AG08396 (cell line): Measurements from ENCODE around the gene NFXL1.

ENCODE experiments used
- DNase-seq: peaks from one replicate; pipeline ENCODE4 v3.0.0; 2012; ENCODE audit warnings: low spot score, mixed read lengths

The NFXL1 gene

DNA sequence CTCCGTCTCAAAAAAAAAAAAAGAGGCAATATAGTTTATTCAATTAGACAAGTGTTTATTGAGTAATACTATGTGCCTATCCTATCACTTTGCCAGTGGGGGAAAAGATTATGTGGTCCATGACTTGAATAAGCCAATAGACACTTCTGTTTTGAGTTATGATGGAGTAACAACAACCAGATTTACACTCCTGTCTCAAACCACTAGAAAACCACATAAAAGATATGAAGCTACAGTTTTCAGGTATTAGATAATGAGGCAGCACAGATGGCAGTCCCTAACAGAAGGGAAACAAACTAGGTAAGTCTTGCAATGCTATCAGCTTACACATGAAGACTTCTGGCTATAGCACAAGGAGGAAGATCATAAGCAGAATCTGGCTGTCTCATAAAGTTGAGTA lies 22.5 kb downstream of the NFXL1 start:
- DNase-seq, result no peak

DNA sequence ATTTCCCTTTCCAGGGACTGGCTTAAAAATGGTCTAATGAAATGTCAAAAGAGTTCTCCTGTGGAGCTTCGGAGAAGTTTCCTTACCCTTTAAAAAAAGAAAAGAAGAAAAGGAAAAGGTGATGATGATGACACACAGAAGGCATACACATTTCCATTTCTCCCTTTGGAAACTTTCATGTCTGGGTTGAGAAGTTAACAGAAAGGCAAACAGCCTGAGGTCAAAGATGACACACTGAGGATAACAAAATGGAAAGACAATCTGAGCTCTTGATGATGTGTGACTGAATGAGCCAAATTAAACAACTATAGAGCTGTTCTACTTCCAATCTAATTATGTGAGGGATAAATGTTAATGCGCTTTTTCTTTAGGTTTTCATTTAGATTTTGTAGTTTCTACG lies 32.2 kb downstream of the NFXL1 start:
- no peak for DNase-seq

DNA sequence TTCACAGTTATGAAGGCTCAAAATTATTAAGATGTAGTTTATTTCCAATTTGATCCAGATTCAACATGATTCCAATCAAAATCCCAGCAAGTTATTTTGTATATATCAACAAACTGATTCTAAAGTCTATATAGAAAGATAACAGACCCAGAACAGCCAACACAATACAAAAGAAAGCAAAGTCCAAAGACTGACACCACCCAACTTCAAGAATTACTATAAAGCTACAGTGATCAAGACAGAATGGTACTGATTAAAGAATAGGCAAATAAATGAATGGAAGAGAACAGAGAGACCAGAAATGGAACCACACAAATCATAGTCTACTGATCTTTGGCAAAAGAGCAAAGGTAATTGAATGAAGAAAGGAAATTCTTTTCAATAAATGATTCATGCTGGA lies 34.9 kb downstream of the NFXL1 start:
- no peak for DNase-seq

DNA sequence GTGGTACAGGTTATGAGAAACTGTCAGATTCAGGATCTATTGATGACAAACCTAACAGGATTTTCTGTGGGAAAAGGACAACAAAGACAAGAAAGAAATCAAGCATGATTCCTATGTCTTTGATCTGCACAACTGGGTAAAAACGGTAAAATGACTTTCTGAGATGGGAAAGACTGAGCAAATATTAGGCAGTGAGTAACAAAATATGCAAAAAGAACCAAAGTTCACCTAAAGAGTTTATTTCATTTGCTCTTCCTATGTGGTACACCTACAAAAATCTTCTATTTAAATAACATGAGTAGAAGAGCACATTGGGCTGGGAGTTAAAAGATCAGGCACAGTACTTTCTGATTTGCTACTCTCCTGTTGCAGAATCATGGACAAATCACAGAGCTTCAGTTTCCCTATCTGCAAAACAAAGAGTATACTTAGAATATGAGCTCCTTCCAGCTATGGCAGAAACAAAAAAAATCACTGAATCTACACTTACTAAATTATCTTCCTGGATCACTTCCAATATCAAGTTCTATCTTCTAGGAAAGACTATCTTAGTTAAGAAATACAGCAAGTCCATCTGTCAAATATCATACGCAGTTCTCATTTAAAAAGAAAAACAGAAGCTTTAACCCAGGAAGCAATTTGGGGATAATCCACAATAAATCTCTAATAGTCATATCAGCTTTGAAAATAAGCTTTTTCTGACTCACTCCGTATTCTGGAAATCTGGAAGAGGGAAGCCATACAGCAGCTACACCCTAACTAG lies 37.4 kb downstream of the NFXL1 start:
- no peak for DNase-seq

- no peak for DNase-seq
Measured at GRCh38 chr4:47876310-47876709, 38.1 kb downstream of the NFXL1 start.

DNA sequence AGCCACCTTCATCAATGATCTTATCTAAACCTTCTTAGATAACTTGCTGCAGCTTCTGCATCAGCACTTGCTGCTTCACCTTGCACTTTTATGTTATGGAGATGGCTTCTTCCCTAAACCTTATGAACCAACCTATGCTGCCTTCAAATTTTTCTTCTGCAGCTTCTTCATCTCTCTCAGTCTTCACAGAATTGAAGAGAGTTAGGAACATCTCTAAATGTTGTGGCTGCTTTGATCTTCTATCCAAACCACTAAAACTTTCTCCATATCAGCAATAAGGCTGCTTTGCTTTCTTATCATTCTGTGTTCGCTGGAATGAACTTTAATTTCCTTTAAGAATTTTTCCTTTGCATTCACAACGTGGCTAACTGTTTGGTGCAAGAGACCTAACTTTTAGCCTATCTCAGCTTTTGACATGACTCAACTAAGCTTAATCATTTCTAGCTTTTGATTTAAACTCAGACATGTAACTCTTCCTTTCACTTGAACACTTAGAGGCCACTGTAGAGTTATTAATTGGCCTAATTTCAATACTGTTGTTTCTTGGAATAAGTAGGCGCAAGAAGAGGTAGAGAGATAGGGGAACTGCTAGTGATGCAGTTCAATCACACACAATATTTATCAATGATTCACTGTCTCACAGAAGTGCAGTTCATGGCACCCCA lies 40.4 kb downstream of the NFXL1 start:
- no peak for DNase-seq

- DNase-seq, result no peak
Measured at GRCh38 chr4:47863486-47863885, 50.9 kb downstream of the NFXL1 start.

- DNase-seq, result peak; percentile 15
Measured at GRCh38 chr4:47862297-47862696, 52.1 kb downstream of the NFXL1 start.

DNA sequence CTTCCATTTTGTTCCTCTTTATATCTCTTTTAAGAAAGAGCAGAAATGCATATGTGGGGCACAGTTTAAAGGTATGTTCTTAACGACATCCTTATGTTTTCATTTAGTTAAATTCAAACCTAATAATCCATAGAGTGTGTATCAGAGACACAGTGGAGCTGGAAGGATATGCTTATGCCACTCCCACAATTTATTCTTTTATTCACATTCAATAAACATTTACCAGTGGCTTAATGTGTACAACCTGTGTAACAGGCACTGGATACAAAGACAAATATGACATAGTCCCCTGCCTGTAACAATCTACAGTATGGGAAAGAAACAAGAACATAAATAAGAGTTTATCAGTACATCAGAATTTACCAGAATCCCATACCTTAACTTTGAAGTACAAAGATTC lies 54.1 kb downstream of the NFXL1 start:
- DNase-seq, result no peak

GRCh38 chr4:47858006-47858405 lies 56.4 kb downstream of the NFXL1 start:
- DNase-seq, result no peak

DNA sequence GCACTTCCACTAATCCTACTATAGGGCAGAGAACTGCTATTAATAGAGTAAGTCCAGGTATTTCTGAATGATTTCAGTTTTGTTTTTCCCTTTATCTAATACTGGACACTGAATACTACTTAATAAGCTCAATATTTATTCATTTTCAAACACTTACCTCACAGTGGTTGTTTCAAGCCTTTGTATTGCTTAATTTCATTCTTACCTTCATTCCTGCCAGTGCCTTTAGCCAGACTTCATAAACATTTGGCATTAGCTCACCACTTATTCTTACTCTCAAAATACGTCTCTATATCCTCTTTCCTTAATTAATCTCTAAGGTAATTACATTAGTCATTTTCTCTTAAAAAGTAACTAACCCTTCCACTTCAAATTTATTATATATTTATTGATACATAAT lies 57.7 kb downstream of the NFXL1 start:
- DNase-seq, result no peak

GRCh38 chr4:47855350-47855749 lies 59.0 kb downstream of the NFXL1 start:
- peak; percentile 39 for DNase-seq

DNA sequence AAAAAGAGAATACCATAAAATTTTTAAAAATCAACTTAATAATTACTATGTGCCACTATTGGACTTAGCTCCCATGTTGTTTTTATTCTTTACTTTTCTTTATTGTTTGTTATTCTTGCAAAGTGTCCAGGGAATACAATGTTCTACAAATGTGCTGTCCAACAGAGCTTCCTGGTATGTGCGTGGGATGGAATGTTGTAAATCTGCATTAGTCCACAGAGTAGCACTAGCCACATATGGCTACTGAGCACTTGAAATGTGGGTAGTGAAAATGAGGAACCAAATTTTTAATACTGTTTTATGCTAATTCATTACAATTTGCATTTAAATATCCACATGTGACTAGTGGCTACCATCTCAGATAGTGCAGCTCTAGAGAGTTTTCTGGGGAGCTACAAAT lies 62.2 kb downstream of the NFXL1 start:
- DNase-seq, result peak; percentile 25

DNA sequence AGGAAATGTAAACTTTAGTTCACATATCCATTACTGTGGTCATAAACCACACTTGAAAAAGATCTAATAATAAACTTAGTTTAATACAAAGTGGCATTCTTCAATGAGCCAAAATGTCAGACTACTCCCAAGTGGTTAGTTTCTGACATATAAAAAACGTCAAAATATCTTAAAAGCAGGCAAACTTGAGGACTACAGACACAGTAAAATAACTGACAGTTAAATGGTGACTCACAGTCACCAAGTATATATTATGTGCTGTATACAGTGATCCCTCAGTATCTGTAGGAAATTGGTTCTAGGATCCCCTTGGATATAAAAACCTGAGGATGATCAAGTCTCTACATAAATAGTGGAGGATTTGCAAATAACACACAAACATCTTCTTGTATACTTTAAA lies 64.9 kb downstream of the NFXL1 start:
- DNase-seq, result no peak

DNA sequence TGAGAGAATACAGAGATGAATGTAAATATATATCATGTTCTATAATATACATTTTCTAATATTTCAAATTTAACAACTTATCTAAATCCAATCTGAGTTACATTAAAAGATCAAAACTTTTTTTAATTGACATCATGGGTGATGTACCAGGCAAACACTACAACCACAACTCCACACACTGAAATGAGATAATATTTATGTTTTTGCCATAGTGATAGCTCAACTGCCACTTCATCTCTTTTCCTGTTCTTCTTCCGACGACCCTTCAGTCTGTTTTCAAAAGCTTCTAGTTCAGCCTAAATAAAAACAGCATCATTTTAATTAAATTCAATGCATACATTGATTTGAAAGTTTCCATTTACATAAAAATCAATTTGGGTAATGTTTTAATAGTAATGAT lies 66.3 kb downstream of the NFXL1 start:
- no peak for DNase-seq

DNA sequence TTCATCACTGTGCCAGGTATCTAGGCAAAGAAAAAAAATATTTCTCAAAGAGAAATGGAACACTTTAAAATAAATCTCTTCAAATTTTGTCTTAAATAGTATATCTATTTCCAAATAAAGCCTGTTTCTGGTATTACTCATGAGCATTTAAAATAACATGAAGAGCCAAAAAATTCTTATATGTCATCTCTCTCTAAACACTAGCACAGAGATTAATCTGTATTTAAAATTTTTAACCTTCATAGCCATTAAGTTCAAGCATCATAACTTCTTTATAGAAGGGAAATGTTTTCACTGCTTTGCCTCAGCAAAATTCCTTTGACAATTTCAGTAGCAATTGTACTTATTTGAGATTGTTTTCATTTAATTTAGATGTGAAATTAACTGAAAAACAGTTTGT lies 71.4 kb downstream of the NFXL1 start:
- DNase-seq, result no peak

- no peak for DNase-seq
Measured at GRCh38 chr4:47840291-47840690, 74.1 kb downstream of the NFXL1 start.

DNA sequence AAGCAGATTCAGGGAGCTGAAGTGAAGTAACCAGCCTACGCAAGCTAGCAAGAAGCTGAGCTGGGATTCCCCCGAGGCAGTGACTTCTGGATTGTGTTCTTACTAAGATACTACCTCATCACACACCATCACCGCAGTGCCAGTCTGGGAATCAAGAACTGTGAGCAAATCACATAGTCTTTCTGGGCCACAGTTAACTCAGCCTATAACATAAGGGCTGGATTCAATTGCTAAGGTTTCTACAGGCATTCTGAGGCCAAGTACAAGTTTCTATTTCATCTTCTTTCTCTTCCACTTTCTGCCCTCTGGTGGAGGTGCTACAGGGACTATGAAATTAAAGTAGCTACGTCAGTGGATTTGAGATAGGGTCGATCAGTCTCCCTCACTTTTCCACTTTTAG lies 75.1 kb downstream of the NFXL1 start:
- DNase-seq, result no peak

- DNase-seq, result no peak
Measured at GRCh38 chr4:47838445-47838844, 75.9 kb downstream of the NFXL1 start.

- DNase-seq, result no peak
Measured at GRCh38 chr4:47837908-47838294, 76.5 kb downstream of the NFXL1 start, which contains the start of gene CORIN. CORIN (minus strand) TSS chr4:47838067; CDS start chr4:47837949, 118 bp downstream.

GRCh38 chr4:47837094-47837907 lies 77.1 kb downstream of the NFXL1 start:
- DNase-seq, result peak; percentile 33

DNA sequence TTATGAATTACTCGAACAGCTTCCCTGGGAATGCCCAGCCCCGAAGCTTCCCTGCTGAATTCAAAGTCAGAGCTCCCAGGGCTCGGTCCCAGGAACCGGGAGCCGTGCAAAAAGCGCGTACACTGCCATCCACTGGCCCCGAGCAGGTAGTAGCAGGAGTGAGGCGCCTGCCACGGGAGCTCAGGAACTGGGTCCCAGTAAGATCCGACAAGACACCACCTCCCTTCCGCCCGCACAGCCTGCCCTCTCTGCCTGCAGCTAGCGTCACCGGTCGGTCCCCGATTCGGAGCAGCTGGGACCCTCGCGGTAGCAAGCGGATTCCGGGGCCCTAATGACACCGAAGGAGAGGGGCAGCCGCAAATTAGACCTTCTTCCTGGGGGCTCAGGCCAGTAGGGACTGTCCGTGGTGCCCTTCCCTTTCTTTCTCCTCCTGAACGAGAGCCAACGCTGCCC lies 77.7 kb downstream of the NFXL1 start:
- peak; percentile 89 for DNase-seq

DNA sequence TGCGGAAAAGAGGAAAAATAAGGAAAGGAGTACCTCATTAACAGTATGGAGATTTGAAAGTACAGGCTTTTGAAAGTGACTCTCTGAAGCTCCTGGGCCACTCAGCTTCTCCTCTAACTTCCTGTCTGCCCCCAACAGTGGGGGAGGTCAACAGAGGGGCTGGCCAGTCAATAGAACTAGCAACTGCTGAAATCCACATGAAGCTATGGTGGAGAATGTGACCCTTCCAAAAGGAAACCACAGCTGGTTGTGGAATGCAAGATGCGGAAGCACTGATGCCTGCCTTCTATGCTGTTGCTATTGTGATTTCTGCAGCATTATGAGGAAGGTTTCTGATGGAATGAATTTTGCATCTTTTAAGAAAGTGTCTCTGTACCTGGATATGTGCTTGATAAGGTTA lies 78.9 kb downstream of the NFXL1 start:
- DNase-seq, result peak; percentile 31
